Measurements from ENCODE around the gene ANP32B.

DNA sequence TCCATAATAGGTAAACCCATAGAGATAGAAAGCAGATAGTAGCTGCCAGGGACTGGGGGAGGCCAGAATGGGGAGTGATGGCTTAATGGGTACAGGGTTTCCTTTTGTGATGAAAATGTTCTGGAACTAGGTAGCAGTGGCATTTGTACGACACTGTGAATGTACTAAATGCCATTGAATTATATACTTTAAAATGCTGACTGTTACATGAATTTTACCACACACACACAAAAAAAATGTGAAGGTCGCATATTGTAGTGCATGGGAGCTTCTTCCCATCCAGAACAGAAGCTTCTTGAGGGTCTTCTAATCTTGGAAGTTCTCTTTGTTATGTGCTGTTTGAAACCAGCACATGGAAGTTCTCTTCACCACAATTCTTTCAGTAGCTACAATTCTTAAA, 19.9 kb upstream of the ANP32B start:
- TF ChIP-seq POLR2A (IDR thresholded peaks at IDR 0.05; ENCODE audit: low read depth, low read length): no peak
- TF ChIP-seq POLR2AphosphoS5 (IDR thresholded peaks at IDR 0.05; ENCODE audit: low read depth, low read length): no peak
